Islet precursor cell (in vitro differentiated cells): ENCODE data around the gene TRIM4.
A peak's percentile ranks its signal among the peaks of the same experiment; 100 is the strongest.
"Not testable (repeated sequence)": the region's sequence is repeated elsewhere in the genome, so short reads cannot be mapped to it uniquely, and the experiment has no call there.

Source experiments
- DNase-seq: peaks from one replicate; pipeline ENCODE4 v3.0.0-alpha.2; 2018

The TRIM4 gene, protein sequence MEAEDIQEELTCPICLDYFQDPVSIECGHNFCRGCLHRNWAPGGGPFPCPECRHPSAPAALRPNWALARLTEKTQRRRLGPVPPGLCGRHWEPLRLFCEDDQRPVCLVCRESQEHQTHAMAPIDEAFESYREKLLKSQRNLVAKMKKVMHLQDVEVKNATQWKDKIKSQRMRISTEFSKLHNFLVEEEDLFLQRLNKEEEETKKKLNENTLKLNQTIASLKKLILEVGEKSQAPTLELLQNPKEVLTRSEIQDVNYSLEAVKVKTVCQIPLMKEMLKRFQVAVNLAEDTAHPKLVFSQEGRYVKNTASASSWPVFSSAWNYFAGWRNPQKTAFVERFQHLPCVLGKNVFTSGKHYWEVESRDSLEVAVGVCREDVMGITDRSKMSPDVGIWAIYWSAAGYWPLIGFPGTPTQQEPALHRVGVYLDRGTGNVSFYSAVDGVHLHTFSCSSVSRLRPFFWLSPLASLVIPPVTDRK

DNA sequence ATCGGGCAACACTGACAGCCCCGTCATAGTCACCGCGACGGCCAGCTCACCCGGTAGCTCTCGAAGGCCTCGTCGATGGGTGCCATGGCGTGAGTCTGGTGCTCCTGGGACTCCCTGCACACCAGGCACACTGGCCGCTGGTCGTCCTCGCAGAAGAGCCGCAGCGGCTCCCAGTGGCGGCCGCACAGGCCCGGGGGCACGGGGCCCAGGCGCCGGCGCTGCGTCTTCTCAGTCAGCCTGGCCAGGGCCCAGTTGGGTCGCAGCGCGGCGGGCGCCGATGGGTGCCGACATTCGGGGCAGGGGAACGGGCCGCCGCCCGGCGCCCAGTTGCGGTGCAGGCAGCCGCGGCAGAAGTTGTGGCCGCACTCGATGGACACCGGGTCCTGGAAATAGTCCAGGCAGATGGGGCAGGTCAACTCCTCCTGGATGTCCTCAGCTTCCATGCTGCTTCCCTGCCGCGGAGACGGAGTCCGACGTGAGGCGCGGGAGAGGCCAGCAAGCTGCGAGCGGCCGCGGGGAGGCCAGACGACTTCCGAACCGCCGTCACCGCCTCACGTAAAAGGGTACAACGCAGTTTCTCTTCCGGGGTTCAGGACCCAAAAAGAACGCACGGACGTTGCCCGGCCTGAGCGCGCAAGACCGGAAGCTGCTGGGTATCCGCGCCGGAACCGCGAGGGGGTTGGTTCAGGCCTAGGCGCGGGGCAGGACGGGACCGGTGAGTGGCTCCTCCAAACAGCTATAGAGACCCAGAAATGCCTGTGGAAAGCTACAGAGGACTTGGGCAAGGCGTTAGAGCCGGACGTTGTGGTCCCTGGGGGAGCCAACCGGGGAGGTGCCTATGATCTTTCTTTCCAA lies at the start of gene TRIM4:
TRIM4 (minus strand) TSS at position 572 of the 855 bp plus-strand sequence; CDS start at position 443, 129 bp downstream.
- no peak for DNase-seq

DNA sequence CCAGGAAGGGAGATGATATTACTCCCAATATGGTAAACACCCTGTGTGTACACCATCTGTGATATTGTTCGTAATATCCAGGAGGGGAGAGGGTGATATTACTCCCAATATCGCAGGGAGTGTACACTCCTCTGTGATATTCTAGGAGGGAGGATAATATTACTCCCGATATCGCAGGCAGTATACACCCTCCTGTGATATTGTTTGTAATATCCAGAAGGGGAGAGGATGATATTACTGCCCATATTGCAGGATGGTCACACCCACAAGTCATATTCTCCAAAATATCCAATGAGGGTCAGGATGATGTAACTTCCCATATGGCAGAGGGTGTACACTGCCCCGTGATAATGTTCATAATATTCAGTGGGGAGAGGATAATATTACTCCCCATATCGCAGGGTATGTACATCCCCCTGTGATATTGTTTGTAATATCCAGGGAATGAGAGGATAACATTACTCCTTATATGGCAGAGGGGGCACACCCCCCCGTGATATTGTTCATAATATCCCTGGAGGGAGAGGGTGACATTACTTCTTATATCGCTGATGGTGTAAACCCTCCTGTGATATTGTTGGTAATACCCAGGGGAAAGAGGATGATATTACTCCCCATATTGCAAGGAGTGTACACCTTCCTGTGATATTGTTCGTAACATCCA lies 39.4 kb upstream of the TRIM4 start:
- DNase-seq = no peak

DNA sequence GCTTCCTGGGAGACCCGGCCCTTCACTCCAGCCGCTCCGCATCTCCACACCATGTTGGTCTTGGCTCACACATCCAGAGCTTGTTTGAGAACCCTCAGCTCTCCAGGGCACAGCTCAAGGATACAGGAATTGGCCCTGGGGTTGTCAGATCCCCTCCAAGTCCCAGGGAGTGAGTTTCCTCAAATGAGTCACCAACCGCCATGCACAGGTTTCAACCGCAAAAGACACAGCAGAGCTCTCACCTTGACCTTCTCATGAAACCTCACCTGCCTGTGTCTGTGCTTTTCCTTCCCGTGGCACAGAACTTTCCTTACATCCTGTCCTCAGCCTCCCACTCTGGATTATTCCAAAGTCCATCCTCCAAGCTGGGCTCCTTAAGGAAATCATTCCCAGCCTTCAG lies 35.9 kb upstream of the TRIM4 start:
- DNase-seq = no peak

DNA sequence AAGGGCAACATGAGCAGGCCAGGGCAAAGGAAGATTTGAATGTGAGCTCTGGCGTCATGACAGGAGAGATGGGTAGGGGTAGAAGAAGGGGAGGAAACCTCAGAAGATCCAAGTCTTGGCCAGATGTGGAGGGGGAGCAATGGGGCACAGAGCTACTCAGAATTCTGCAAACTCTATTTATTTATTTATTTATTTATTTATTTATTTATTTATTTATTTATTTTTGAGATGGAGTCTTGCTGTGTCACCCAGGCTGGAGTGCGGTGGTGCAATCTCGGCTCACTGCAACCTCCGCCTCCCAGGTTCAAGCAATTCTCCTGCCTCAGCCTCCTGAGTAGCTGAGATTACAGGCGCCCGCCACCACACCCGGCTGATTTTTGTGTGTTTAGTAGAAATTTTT lies 35.3 kb upstream of the TRIM4 start:
- not testable (repeated sequence) for DNase-seq

DNA sequence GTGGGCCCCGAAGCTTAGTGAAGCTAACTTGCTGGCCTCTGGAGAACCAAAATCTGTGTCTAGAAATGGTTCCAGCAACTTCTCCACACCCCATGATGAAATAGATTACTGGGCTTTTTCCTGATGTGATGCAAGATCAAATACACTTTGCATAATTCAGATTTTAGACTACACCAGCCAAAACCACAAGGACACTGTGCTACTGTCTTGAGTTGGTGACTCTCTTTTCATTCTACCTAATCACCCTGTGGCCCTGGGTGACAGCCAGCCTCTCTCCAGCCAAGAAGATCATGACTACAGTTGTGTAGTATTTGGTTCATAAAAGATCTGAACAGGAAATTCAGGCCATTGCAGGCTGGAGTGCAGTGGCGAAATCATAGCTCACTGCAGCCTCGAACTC lies 34.3 kb upstream of the TRIM4 start:
- no peak for DNase-seq

DNA sequence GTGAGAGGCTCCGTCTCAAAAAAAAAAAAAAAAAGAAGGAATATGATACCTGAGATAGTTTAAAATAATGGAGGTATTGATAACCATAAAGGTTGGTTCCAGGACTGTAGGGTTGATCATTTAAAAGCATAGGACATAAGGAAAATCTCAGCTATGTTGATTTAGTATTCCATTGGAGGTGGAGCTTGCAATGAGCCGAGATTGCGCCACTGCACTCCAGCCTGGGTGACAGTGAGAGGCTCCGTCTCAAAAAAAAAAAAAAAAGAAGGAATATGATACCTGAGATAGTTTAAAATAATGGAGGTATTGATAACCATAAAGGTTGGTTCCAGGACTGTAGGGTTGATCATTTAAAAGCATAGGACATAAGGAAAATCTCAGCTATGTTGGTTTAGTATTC lies 33.3 kb upstream of the TRIM4 start:
- DNase-seq = not testable (repeated sequence)

DNA sequence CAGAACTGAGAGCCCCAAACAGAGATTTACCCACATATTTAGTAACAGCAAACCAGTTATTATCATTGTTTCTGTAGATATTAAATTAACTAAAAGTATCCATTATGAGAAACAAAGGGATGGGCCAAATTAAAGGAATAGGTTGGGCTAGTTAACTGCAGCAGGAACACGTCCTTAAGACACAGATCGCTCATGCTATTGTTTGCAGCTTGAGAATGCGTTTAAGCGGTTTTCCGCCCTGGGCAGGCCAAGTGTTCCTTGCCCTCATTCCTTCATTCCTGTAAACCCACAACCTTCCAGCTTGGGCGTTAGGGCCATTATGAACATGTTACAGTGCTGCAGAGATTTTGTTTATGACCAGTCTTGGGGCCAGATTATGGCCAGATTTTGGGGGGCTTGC lies 31.5 kb upstream of the TRIM4 start:
- not testable (repeated sequence) for DNase-seq

DNA sequence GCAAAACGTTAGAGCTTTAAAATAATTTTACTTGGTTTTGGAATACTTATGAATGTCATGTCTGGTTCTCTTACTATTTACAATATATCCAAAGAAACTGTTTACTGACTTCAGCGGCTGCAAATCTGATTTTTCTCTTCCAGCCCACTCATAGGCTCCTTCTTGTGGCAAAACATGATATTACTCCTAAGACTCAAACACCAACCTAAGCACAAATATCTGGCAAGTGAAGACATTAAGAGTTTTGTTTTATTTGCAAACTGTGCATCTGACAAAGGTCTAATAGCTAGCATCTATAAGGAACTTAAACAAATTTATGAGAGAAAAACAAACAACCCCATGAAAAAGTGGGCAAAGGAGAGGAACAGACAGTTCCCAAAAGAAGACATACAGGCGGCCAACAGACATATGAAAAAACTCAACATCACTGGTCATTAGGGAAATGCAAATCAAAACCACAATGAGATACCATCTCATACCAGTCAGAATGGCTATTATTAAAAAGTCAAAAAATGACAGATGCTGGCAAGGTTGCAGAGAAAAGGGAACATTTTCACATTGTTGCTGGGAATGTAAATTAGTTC lies 30.4 kb upstream of the TRIM4 start:
- no peak for DNase-seq

DNA sequence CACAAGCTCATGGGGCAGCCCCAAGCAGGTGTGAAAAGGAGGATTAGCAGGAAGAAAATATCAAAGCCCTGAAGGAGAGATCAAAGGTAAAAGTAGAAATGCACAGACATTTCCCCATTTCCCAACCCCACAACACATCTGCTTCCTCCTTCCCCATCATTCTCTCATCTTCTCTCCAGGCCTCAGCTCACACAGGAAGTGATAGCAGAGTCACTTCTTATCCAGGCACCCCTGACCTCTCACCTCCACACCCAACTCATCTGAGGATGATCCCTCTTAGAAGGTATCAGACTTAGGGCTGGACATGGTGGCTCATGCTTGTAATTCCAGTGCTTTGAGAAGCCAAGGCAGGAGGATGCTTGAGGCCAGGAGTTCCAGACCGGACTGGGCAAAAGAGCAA lies 28.3 kb upstream of the TRIM4 start:
- DNase-seq = no peak

DNA sequence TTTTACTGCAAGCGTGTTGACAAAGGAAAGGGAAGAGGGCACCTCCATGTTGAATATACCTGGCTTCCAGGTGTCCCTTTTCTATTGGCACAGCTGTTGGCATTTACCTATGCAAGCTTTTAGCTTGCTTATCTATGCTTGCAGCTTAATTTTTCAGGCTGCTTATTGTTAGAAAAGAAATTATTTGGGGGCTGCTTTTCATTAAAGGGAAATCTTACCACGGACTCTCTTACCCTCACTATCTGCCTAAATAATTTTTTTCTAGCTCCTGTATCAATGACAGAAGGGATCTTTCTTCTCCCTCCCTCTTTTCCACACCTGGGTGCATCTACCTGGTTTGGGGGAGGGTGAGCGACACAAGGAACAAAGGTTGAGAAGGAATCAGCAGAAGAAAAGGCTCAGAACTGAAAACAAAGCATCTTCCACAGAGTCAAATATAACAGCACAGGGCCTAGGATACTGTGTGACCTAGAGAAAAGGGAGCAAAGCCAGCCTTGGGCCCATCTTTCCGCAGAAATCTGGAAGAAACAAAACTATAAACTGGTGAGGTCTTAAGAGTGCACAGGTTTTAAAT lies 25.3 kb upstream of the TRIM4 start:
- DNase-seq = no peak

DNA sequence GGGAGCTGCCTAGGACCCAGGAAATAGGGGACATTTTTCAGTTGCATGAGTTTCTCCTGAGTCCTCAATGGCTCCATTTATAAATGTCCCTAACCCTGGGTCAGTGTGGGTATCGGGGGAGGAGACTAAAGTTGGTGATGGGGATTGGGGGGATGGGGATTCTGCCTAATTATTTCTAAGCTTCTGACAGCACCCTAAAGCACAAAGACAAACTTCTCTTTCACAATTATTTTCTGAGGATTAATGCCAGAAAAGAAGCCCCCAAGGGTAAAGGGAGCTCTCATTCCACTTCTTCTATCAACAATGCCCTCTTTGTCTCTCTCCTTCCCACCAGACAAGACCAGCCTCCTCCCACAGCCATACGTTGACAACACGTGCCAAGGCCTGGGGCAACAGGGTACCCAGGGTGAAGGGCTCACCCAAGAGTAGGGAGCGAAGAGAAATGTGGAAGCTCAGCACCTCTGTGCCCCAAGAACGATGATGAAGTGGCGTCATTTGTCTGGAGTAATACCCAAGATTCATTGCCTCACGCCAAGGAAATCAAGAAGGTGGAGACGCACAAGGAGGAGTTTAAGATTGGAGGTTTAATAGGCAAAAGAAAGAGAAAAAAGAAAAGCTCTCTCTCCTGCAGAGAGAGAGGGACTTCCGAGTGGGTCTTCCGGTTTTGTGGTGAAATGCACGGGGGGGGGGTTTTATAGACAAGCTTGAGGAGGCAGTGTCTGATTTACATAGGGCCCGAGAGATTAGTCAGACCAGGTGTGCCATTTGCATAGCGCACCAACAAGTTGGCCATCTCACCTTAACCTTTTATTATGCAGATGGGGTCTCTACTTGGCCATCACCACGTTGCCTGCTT lies 24.5 kb upstream of the TRIM4 start:
- DNase-seq = no peak

DNA sequence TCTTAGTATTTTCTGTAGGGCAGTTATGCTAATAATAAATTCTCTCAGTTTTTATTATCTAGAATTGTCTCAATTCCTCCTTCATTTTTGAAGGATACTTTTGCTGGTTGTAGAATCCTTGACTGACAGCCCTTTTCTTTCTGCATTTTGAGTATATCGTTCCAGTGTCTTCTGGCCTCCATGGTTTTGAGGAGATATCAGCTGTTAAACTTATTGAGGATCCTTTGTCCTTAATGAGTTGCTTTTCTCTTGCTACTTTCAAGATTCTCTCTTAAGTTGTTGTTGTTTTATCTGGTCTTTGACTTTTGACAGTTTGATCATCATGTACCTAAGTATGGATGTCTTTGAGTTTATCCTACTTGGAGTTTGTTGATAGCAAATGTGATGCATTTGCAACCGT lies 19.0 kb upstream of the TRIM4 start:
- DNase-seq = no peak

DNA sequence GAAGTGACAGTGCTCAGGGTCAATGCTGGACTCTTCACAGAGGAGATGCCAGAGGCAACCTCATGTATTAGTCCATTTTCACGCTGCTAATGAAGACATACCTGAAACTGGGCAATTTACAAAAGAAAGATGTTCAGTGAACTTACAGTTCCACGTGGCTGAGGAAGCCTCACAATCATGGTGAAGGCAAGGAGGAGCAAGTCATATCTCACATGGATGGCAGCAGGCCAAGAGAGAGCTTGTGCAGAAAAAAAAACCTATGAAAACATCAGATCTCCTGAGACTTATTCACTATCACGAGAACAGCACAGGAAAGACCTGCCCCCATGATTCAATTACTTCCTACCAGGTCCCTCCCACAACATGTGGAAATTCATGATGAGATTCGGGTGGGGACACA lies 15.7 kb upstream of the TRIM4 start:
- not testable (repeated sequence) for DNase-seq

DNA sequence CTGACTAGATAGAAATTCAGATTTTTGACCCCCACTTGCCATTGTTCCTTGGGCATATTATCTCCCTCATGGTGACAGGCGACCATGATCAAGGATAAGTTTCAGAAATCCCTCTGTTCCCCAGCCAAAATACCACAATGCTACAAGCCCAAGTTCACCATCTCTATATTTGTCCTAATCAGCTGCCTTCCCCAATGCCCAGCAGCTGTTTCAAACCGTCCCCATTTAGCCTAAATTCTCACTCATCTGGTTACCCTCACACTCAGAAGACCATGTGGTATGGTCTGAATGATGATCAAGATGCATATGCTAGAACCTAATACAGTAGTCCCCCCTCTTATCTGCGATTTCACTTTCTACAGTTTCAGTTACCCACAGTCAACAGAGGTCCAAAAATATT lies 11.0 kb upstream of the TRIM4 start:
- no peak for DNase-seq

DNA sequence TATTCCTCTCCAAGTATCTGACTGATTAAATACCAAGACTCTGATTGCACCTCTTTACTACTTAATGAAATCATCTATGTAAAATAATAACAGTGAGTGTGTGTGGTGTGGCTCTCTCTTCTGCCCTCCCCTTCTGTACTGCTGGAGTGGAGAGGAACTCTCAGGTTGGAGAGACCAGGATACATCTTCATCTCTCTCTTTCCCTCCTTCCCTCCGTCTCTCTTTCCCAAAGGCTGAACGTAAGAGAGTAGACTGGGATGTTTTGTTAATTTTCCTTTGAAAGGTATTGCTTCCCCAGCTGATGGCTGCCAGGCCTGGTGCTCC lies 10.4 kb upstream of the TRIM4 start:
- no peak for DNase-seq

DNA sequence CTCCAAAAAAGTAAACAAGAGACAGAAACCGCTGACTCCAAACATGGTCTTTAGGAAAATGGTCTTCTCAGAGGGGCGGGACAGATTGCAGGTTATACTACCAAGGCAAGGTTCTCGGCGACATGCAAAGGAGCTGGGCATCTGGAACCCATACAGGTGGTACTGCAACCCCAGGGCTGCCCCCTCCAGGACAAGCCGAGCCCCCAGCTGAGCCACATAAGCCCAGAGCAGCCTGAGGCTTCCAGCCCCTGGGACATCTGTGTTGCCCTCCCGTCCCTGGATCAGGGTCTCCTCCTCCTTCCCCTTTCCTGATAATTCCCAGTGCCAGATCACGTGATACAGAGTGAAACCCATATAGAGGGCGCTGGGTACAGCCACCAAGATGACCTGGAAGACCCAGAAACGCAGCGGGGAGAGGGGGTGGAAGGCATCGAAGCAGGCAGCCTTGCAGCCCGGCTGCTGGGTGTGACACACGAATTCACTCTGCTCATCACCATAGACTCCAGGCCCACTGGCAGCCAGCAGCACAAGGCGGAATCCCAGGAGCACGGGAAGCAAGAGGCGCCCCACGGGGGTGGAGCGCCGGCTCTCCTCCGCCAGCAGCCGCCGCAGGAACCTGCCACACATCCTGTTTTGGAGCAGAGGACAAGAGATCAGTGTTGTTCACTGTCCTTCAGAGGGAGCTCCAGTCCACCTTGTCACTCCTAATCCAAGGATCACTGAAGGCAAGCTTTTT lies 9.8 kb upstream of the TRIM4 start, which contains the start of gene GJC3:
GJC3 (minus strand) TSS at position 627 of the 736 bp plus-strand sequence; CDS start at position 627, 0 bp downstream.
- peak; percentile 90 for DNase-seq

DNA sequence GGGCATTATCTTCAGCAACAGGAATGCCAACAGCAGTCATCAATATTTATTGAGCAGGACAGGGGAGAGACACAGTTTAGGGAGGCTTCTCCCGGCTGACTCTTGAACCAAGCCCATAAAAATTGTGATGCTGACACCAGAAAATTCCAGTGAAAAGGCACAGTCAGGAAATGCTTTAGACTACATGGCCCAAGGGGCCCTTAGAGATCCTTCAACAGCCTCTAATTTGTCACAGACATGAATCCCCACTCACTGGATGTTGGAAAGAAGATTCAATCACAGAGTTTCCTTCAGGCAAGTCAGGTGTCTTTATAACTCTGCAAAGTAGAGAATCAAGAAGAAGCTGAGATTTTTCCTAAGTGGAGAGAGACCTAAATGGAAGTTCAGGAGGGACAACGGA lies 8.9 kb upstream of the TRIM4 start:
- DNase-seq = no peak

DNA sequence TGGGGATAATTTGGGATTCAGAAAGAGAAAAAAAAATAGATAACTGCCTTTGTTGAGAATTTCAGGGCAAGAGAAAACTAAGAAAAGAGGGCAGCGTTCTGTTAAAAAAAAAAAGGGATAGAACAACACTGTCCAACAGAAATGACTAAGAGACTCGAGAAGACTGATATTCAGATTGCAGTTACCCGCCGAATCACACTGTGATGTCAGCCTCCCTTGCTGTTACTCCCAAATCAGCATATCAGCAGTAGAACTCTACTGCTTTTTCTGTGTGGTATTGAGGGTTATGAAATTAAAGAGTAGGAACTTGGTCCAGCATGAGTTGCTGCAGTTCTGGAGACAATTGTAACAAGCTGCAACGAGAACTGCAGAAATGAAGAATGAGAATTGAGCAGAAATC lies 8.2 kb upstream of the TRIM4 start:
- DNase-seq = no peak

DNA sequence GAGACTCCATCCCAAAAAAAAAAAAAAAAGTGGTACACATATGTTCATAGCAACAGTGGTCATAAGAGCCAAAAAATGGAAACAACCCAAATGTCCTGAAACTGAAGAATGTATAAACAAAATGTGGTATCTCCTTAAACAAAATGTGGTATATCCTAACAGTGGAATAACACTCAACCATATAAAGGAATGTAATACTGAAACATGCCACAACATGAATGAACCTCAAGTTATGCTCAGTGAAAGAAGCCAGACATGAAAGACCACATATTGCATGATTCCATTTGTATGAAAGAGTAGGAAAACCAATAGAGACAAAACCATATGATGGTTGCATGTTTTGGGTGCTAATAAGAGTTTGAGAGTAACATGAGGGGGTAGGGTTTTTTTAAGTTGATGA lies 7.0 kb upstream of the TRIM4 start:
- no peak for DNase-seq

DNA sequence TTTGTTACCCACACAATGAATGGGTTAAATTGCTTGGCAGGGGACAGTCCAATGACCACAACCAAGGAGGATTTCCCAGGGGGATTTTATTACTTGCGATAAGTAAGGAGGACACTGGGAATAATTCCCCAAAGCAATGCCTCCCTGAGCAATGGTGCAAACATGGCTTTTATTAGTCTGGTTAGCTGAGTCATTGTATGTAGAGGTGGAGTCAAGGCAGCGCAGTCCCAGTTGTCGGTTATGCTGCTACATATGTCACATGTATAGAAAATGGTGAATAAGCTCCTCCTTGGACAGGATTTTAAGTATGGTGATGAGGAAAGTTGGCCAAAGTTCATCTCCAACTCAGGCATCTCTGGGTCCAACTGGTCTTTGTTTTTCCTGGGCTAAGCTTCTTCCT lies 3.9 kb upstream of the TRIM4 start:
- DNase-seq = no peak

DNA sequence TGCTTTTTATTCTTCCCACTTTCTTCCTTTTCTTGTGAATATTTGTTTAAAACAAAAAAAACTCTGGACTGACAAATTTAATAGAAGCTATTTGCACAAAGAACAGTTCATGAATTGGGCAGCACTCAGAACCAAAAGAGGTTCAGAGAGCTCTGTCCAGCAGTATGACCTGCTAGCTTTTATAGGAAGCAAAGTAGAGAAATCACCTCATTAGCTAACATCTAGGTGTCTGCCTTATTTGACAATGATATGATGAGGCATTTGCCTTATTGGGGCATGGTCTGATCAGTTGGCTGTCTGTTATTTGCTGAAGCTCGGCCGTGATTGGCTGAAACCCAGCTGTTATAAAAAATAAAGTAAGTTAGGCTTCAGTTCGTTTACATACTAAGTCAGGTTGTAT lies 819 bp upstream of the TRIM4 start:
- DNase-seq = no peak
